Right lobe of liver (tissue), 6 donors: ENCODE measurements around the gene ABCC12. TPM values are rescaled to one million over a fixed set of nuclear protein-coding genes. Genes with fewer than 3 reads are reported as not detected.

Source experiments
- ATAC-seq, 4 donors: fragments of 200-7000 bp; cut with Tn5 transposase; one replicate each; pipeline ENCODE4 v1.9.1; 2020; ENCODE audit warnings: mild to moderate bottlenecking in 4 of 4, moderate library complexity in 4 of 4
- DNase-seq, 3 donors: peaks; one replicate each; pipeline ENCODE4 v3.0.0-alpha.2; 2020
- H3K27ac ChIP-seq, 3 donors: fragments of 200-600 bp; one replicate each; pipeline ENCODE4 v1.8.0; 2022
- H3K27me3 ChIP-seq, 2 donors: fragments of 200-600 bp; one replicate each; pipeline ENCODE4 v1.8.0; 2022
- H3K36me3 ChIP-seq, 4 donors: fragments of 200-600 bp; sonication (generic) in 1 of 4; one replicate each; pipeline versions ENCODE4 v1.5.1 to v1.8.0; 2017 to 2022; ENCODE audit warnings: control low read depth in 1 of 4
- H3K4me1 ChIP-seq, 4 donors: fragments of 200-600 bp; sonication (generic) in 1 of 4; one replicate each; pipeline versions ENCODE4 v1.5.1 to v1.8.0; 2017 to 2022; ENCODE audit warnings: control low read depth in 1 of 4
- H3K4me3 ChIP-seq, 3 donors: fragments of 200-600 bp; one replicate each; pipeline ENCODE4 v1.8.0; 2022
- H3K9me3 ChIP-seq, 4 donors: fragments of 200-600 bp; sonication (generic) in 1 of 4; one replicate each; pipeline versions ENCODE4 v1.5.1 to v1.8.0; 2017 to 2022; ENCODE audit warnings: control low read depth in 1 of 4
- POLR2A ChIP-seq: fragments of 450-650 bp; IDR thresholded peaks from one replicate; pipeline ENCODE4 v1.6.1; 2017; ENCODE audit warnings: antibody characterized with exemption, mild to moderate bottlenecking
- WGBS: methylation state at CpG from one replicate; pipeline ENCODE4 v1.1.6; 2018; ENCODE audit warnings: low coverage, low lambda C conversion rate; ENCODE audit not compliant: insufficient coverage; ENCODE audit errors: missing lambda C conversion rate; 5-methylcytosine and 5-hydroxymethylcytosine counted together
- intact Hi-C, 2 donors: fragments of 100-400 bp; cut with DNase I; formaldehyde crosslinking; loops; one replicate each; pipeline versions ENCODE4 v1.11.2 to v1.14.1; 2022
- total RNA-seq, 6 experiments: library from RNA; depleted of rRNA in 2 of 6; stranded (reverse); fragments of >200 nt in 2 of 6; fragmentation: NEBNext Ultra II Directional in 3 of 6; extraction: Animal tissue kit (Norgen Biotek cat#: 25700) in 3 of 6; gene quantifications; one replicate each; pipeline versions ENCODE4 v1.1.0 to v1.2.4, GENCODE V29; 2016 to 2023
- TF ChIP-seq, protein P1 (sequence below), 4 donors: fragments of 200-600 bp in 3 of 4; fragments of 450-650 bp in 1 of 4; IDR thresholded peaks; one replicate each; pipeline versions ENCODE4 v1.5.1 to v1.8.0; 2016 to 2022; ENCODE audit warnings: antibody characterized with exemption in 4 of 4, mild to moderate bottlenecking in 2 of 4
- donor health status: DM: no; HTN: yes; CAD: no.
- donor health status: DM: no; HTN: no; CAD: no.
- donor health status: DM: no; HTN: no; CAD: no.
- donor health status: DM: no; HTN: yes; CAD: no.
- donor health status: DM: no; HTN: yes; CAD: no.

The ABCC12 gene
- total RNA-seq, 6 experiments from 2014 or later = 0.07 TPM; not detected in 5

DNA sequence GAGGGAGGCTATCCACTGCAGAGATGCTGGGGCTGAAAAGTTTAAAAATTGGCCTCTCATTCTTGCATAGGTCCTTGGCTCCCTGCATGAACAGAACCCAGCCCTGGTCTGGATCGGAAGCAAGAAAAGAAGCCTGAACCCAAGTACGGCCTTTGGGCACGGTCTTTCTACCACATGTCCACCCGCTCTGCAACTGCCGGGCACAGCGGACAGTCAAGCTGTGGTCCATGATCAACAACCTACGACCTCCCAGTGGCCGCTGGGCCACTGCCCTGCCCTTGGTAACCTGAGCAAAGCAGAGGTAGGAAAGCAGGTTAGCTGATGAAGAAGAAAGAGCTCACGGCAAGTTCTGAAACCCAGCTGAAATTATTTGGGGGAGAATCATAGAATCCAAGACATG lies 3.6 kb downstream of the ABCC12 start:
- no peak overlapping the region for H3K4me3 ChIP-seq
- no peak for ATAC-seq
- intact Hi-C loops = loop anchor here in 1 of 2 donors (10.0 kb wide), 1 partner anchor 1007 kb away; the partner anchor contains the start of gene NETO2
- no peak for DNase-seq
- peaks cover 0 to 4% (median 0%) of the 10 kb centered on the region in 4 donors for H3K9me3 ChIP-seq
- no peaks in the 10 kb centered on the region for H3K27me3 ChIP-seq
- H3K27ac ChIP-seq = no peak overlapping the region
- no peaks in the 10 kb centered on the region for H3K4me1 ChIP-seq
- no peak for TF ChIP-seq POLR2A
- TF ChIP-seq, protein P1, sequence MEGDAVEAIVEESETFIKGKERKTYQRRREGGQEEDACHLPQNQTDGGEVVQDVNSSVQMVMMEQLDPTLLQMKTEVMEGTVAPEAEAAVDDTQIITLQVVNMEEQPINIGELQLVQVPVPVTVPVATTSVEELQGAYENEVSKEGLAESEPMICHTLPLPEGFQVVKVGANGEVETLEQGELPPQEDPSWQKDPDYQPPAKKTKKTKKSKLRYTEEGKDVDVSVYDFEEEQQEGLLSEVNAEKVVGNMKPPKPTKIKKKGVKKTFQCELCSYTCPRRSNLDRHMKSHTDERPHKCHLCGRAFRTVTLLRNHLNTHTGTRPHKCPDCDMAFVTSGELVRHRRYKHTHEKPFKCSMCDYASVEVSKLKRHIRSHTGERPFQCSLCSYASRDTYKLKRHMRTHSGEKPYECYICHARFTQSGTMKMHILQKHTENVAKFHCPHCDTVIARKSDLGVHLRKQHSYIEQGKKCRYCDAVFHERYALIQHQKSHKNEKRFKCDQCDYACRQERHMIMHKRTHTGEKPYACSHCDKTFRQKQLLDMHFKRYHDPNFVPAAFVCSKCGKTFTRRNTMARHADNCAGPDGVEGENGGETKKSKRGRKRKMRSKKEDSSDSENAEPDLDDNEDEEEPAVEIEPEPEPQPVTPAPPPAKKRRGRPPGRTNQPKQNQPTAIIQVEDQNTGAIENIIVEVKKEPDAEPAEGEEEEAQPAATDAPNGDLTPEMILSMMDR (IDR thresholded peaks at IDR 0.05) = no peak
- WGBS = 85% methylated on average over 5 of the region's 9 CpGs
- no peaks in the 10 kb centered on the region for H3K36me3 ChIP-seq

DNA sequence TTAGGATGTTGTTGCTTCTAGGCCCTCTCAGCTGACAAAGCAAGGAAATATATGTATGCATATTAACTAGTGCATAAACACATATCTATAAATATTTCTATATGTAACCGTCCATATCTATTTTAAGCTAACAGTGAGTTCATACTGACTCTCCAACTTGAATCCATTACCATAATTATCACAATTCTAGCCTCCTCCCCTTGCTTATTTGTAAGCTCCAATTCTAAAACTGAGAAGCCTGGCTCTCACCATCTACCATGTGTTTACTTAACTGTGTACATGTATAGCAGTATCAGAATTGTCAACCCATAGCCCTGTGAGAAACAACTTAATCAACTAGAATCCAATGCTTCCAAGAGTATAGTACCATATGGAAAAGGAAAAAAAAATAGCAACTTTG lies 5.1 kb downstream of the ABCC12 start:
- H3K27me3 ChIP-seq = no peaks in the 10 kb centered on the region

DNA sequence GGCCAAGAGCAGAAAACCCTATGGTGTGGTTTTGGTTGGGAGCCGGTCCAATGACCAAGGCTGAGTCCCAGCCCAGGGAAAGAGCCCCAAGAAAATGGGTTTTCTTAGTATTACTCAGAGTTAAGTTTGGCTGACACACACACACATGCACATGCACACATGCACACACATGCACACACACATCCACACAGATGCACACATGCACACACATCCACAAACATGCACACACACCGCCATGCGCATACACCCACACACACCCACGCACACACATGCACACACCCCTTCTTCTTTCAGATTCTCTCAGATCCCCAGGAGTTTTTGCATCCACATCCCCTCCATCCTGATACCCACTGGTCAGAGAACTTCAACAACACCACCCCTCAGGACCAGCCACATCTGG lies 9.1 kb downstream of the ABCC12 start:
- Histone ChIP-seq H3K27ac (no peak overlapping the region), H3K27me3 (no peaks in the 10 kb centered on the region), H3K4me1 (no peaks in the 10 kb centered on the region), H3K4me3 (no peak overlapping the region), H3K9me3 (peaks cover 0 to 4% (median 0%) of the 10 kb centered on the region in 4 donors), H3K36me3 (no peaks in the 10 kb centered on the region)
- DNase-seq (no peak), ATAC-seq (no peak)
- TF ChIP-seq, protein P1 (IDR thresholded peaks at IDR 0.05) = no peak
- no peak for TF ChIP-seq POLR2A
- WGBS = 83% methylated on average over 3 of the region's 4 CpGs
- intact Hi-C loops = loop anchor here in 1 of 2 donors (10.0 kb wide), 1 partner anchor 1112 kb away; no protein-coding TSS in a partner anchor

More for the DNA sequence above, 5.1 kb downstream of the ABCC12 start:
- Histone ChIP-seq H3K36me3 (no peaks in the 10 kb centered on the region), H3K27ac (no peak overlapping the region), H3K9me3 (peaks cover 0 to 4% (median 0%) of the 10 kb centered on the region in 4 donors), H3K4me1 (no peaks in the 10 kb centered on the region), H3K4me3 (no peak overlapping the region)
- 27% methylated on average over 1 of the region's 1 CpG for WGBS
- ATAC-seq (no peak), DNase-seq (no peak)
- TF ChIP-seq POLR2A = no peak
- TF ChIP-seq, protein P1 (IDR thresholded peaks at IDR 0.05) = no peak
- intact Hi-C loops = loop anchor here in 1 of 2 donors (10.0 kb wide), 1 partner anchor 1006 kb away; the partner anchor contains the start of gene NETO2

DNA sequence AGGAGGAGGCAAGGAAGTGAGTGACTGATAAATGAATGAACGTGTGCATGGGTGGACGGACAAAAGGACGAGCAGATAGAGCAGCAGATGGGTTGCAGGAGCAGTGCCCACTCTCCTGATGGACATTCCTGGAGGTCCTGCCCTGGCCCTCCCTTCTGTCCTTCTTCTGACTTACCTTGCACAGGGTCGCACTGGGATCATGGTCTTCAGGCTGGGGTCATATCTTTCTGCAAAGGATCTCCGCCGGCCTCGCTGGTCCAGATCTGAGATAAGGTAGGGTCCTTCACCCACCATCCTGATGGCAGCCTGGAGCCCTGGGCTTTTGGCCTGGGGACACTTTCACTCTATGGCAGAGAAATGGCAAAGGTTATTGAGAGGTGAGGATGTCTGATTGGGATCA lies 9.7 kb downstream of the ABCC12 start:
- H3K4me3 ChIP-seq = no peak overlapping the region
- intact Hi-C loops = loop anchor here in 1 of 2 donors (10.0 kb wide), 1 partner anchor 1111 kb away; no protein-coding TSS in a partner anchor
- no peak overlapping the region for H3K27ac ChIP-seq
- no peak for TF ChIP-seq POLR2A
- TF ChIP-seq, protein P1 (IDR thresholded peaks at IDR 0.05) = no peak
- DNase-seq = no peak
- H3K27me3 ChIP-seq = no peaks in the 10 kb centered on the region
- ATAC-seq = no peak
- H3K4me1 ChIP-seq = no peaks in the 10 kb centered on the region
- peaks cover 0 to 4% (median 0%) of the 10 kb centered on the region in 4 donors for H3K9me3 ChIP-seq
- no peaks in the 10 kb centered on the region for H3K36me3 ChIP-seq
- 87% methylated on average over 3 of the region's 7 CpGs for WGBS
